Neuronal stem cell (in vitro differentiated cells): ENCODE measurements around the gene CHD6.

Experiments used
- DNase-seq: peaks from one replicate; pipeline ENCODE4 v3.0.0-alpha.2; 2013; ENCODE audit warnings: low spot score
- H2AFZ ChIP-seq: one replicate; pipeline ENCODE4 v1.6.1; 2013; ENCODE audit warnings: mild to moderate bottlenecking, low read length, inconsistent platforms
- H2AK5ac ChIP-seq: 2 replicates; pipeline ENCODE4 v1.6.1; 2013; ENCODE audit warnings: low read depth, mild to moderate bottlenecking, inconsistent platforms, low read length, moderate library complexity, mixed read lengths
- H2BK120ac ChIP-seq: 2 replicates; pipeline ENCODE4 v1.6.1; 2013; ENCODE audit warnings: low read depth, mild to moderate bottlenecking, inconsistent platforms, low read length, moderate library complexity, mixed read lengths
- H2BK12ac ChIP-seq: one replicate; pipeline ENCODE4 v1.6.1; 2013; ENCODE audit warnings: low read length, inconsistent platforms
- H2BK15ac ChIP-seq: 2 replicates; pipeline ENCODE4 v1.6.1; 2013; ENCODE audit warnings: mild to moderate bottlenecking, low read length, inconsistent platforms, mixed read lengths
- H2BK5ac ChIP-seq: one replicate; pipeline ENCODE4 v1.6.1; 2013; ENCODE audit warnings: inconsistent platforms, mild to moderate bottlenecking, low read length, moderate library complexity
- H3K14ac ChIP-seq: one replicate; pipeline ENCODE4 v1.6.1; 2013; ENCODE audit warnings: low read length, inconsistent platforms
- H3K18ac ChIP-seq: 2 replicates; pipeline ENCODE4 v1.6.1; 2013; ENCODE audit warnings: low read length, inconsistent platforms
- H3K23ac ChIP-seq: 2 replicates; pipeline ENCODE4 v1.6.1; 2013; ENCODE audit warnings: low read depth, mild to moderate bottlenecking, mixed read lengths, low read length, inconsistent platforms; ENCODE audit not compliant: poor library complexity
- H3K27ac ChIP-seq: replicated peaks from 3 replicates; pipeline ENCODE4 v1.5.1; 2013; ENCODE audit warnings: low read length, inconsistent platforms
- H3K27me3 ChIP-seq, 3 experiments: 2 replicates each; pipeline ENCODE4 v1.6.1; 2013; ENCODE audit warnings: low read length in 3 of 3, mild to moderate bottlenecking in 2 of 3, inconsistent platforms in 1 of 3, low read depth in 1 of 3, mixed read lengths in 1 of 3, moderate library complexity in 1 of 3; ENCODE audit not compliant: control insufficient read depth in 3 of 3, insufficient read depth in 3 of 3
- H3K36me3 ChIP-seq, 2 donors: replicated peaks in 1 of 2; 2 replicates each; pipeline ENCODE4 v1.6.1; 2013; ENCODE audit warnings: low read length in 2 of 2; ENCODE audit not compliant: control insufficient read depth in 2 of 2, insufficient read depth in 2 of 2
- H3K4ac ChIP-seq: 2 replicates; pipeline ENCODE4 v1.6.1; 2013; ENCODE audit warnings: inconsistent platforms, mild to moderate bottlenecking, low read length, moderate library complexity
- H3K4me1 ChIP-seq, 2 donors: 1 replicate in 1 of 2; 2 replicates in 1 of 2; pipeline ENCODE4 v1.6.1; 2013; ENCODE audit warnings: low read length in 2 of 2, low read depth in 1 of 2; ENCODE audit not compliant: control insufficient read depth in 2 of 2, insufficient read depth in 1 of 2
- H3K4me2 ChIP-seq: one replicate; pipeline ENCODE4 v1.6.1; 2013; ENCODE audit warnings: mild to moderate bottlenecking, low read length, inconsistent platforms; ENCODE audit not compliant: insufficient read depth, poor library complexity, severe bottlenecking
- H3K4me3 ChIP-seq, 2 donors: 2 replicates each; pipeline ENCODE4 v1.5.1; 2013; ENCODE audit warnings: low read length in 2 of 2, mild to moderate bottlenecking in 2 of 2, inconsistent platforms in 1 of 2, moderate library complexity in 1 of 2
- H3K79me1 ChIP-seq: one replicate; pipeline ENCODE4 v1.6.1; 2013; ENCODE audit warnings: low read depth, mild to moderate bottlenecking, inconsistent platforms, low read length, moderate library complexity
- H3K9ac ChIP-seq: one replicate; pipeline ENCODE4 v1.6.1; 2013; ENCODE audit warnings: mild to moderate bottlenecking, low read depth, low read length, inconsistent platforms; ENCODE audit not compliant: poor library complexity
- H3K9me3 ChIP-seq, 2 donors: replicated peaks in 1 of 2; 2 replicates each; pipeline versions ENCODE3 to v1.6.1; 2013; ENCODE audit warnings: low read length in 2 of 2, mild to moderate bottlenecking in 2 of 2, inconsistent platforms in 1 of 2, low read depth in 1 of 2, mixed read lengths in 1 of 2, moderate library complexity in 1 of 2; ENCODE audit not compliant: control insufficient read depth in 2 of 2, insufficient read depth in 1 of 2
- H4K8ac ChIP-seq: one replicate; pipeline ENCODE4 v1.6.1; 2013; ENCODE audit warnings: low read depth, mild to moderate bottlenecking, inconsistent platforms, low read length, moderate library complexity
- H4K91ac ChIP-seq: one replicate; pipeline ENCODE4 v1.6.1; 2013; ENCODE audit warnings: low read length, low read depth, mild to moderate bottlenecking, inconsistent platforms; ENCODE audit not compliant: poor library complexity
- WGBS, 2 donors: extraction: QIAGEN DNeasy Blood & Tissue Kit; methylation state at CpG; one replicate each; pipeline ENCODE4 v1.1.7; 2013; ENCODE audit warnings: missing lambda C conversion rate in 2 of 2, mixed read lengths in 1 of 2; ENCODE audit not compliant: insufficient read length in 2 of 2, insufficient replicate concordance in 1 of 2; ENCODE audit errors: extremely low coverage in 2 of 2; 5-methylcytosine and 5-hydroxymethylcytosine counted together

The CHD6 gene

DNA sequence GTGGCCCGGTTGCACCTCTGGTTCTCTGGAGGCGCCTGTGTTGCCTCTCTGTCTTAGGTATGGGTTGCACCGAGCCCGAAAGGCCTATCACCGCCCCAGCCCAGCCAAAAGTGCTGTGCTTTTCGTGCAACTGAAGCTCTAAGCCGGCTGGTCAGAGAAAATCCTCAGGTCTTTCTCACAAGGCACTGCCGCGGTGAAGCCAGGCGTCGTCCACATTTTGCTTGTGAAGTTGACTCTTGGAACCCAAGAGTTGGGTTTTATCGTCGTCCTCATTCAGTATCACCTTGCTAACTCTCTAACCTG, 250.8 kb downstream of the CHD6 start:
- Histone ChIP-seq H2BK120ac (no peak overlapping the region), H3K4me3 (no peak overlapping the region), H3K4ac (no peak overlapping the region), H3K79me1 (peaks cover 3% of the 10 kb centered on the region), H3K4me1 (peaks cover 0 to 2% of the 10 kb centered on the region in 2 donors), H3K4me2 (peak overlapping the region; percentile 91), H3K18ac (no peak overlapping the region), H2BK12ac (no peak overlapping the region), H3K27ac (no peak overlapping the region), H4K8ac (no peak overlapping the region), H3K36me3 (no peaks in the 10 kb centered on the region), H3K27me3 (peaks cover 6 to 47% (median 43%) of the 10 kb centered on the region in 3 experiments), H4K91ac (no peak overlapping the region), H2AFZ (peak overlapping the region; percentile 97), H2BK5ac (no peak overlapping the region), H3K9me3 (peaks cover 4 to 9% of the 10 kb centered on the region in 2 donors), H2AK5ac (no peak overlapping the region), H3K14ac (no peak overlapping the region), H2BK15ac (no peak overlapping the region), H3K9ac (no peak overlapping the region), H3K23ac (no peak overlapping the region)
- no CpG with 5 or more reads among the region's 13 CpGs for WGBS, 2 donors
- DNase-seq = no peak

DNA sequence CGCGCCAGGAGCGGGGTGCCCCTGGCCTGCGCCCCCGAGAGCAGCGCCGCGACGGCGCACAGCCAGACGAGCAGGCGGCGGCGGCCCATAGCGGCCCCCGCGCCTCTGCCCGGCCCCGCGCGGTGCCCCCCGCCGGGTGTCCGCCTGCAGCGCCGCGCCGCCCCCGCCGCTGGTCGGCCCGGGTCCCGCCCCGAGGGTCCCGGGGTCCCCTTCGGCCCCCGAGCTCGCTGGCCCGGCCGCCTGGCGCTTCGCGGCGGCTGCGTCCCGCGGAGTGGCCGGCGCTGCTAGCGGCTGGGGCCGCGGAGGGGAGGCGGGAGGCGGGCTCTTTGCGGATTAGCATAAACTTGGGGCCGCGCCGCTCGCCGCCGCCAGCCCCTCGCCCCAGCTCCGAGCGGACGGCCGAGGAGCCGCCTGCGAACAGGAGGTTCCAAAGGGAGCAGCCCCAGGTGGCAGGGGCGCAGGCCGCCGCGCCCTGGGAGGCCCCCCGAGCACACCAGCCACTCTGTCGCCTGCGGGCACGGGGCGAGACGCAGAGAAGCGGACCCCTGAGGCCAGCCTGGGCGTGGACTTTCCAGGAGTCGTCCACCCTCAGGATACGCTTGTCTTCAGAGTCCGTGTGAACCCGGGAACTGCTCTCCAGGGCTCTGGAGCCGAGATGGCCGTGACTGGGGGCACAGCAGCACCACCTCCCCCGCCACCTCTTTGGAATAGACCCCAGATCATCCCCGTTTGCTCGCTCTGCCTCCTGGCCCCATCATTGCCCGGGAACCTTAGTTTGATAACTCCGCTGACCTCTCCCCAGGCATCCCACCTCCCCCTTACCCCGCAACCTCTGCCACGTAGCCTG, 251.4 kb downstream of the CHD6 start, which contains the start of gene EMILIN3:
TSS of gene EMILIN3 (minus strand) at position 273 of the 847 bp plus-strand sequence. CDS start at position 89, 184 bp downstream.
- Histone ChIP-seq H3K4me2 (peak within 1 kb of the TSS; percentile 91), H4K91ac (no peak within 1 kb of the TSS), H2AK5ac (peak within 1 kb of the TSS; percentile 1), H3K23ac (no peak within 1 kb of the TSS), H3K4me1 (peaks cover 0 to 2% of the 10 kb centered on the region in 2 donors), H3K14ac (peak within 1 kb of the TSS; percentile 72), H2AFZ (peak within 1 kb of the TSS; percentile 97), H3K9ac (peak within 1 kb of the TSS; percentile 94), H2BK120ac (peak within 1 kb of the TSS; percentile 27), H2BK12ac (no peak within 1 kb of the TSS), H4K8ac (no peak within 1 kb of the TSS), H3K9me3 (peaks cover 3 to 7% of the 10 kb centered on the region in 2 donors), H3K36me3 (peaks cover 0 to 2% of the 10 kb centered on the region in 2 donors), H3K79me1 (peaks cover 3% of the 10 kb centered on the region), H3K18ac (peak within 1 kb of the TSS; percentile 96), H3K4ac (no peak within 1 kb of the TSS), H3K27me3 (peaks cover 6 to 47% (median 43%) of the 10 kb centered on the region in 3 experiments), H2BK15ac (peak within 1 kb of the TSS; percentile 84), H3K27ac (no peak within 1 kb of the TSS), H2BK5ac (no peak within 1 kb of the TSS), H3K4me3 (peak within 1 kb of the TSS; percentile 42 to 84)
- DNase-seq = peak; percentile 62
- WGBS, 2 donors = no CpG with 5 or more reads among the region's 93 CpGs

DNA sequence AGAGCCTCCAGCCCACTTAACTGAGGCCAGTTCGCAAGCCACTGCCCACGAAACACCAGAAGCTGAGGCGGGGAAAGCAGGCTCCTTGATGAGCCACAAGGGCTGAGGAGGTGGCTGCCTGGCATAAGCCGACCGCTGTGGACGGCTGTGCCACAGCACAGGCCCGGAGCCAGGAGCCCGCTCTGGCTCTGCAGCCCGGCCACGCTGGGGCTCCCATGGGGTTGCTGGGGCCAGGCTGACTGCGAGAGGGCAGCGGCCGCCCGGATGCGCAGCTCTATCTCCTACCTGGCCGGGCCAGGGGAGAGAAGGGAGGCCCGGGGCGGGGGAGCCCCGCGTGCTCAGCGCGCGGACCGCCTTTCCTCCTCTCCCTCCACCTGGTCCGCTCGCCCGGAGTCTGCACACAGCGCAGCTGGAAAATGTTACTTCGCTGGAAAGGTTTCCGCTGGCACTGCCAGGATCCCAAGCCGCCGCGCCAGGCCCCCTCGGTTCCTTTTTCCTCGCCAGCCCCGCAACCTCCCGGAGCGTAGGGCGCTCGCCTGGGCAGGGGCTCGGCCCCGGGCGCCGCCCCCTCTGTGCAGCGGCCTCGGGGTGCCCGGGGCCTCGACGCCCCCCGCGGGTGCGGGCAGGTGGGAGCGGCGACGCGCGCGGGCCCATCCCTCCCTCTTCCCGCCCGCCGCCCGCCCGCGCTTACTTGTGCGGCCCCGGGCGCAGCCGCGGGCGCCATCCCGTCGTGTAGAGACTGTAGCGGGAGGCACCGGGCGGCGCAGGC, 252.2 kb downstream of the CHD6 start:
- Histone ChIP-seq H3K4me3 (peak overlapping the region; percentile 42 to 84), H3K18ac (peak overlapping the region; percentile 96), H2AFZ (peak overlapping the region; percentile 97), H3K27me3 (peaks cover 6 to 43% (median 41%) of the 10 kb centered on the region in 3 experiments), H3K9ac (no peak overlapping the region), H3K36me3 (peaks cover 3 to 4% of the 10 kb centered on the region in 2 donors), H3K4me2 (peak overlapping the region; percentile 91), H4K91ac (no peak overlapping the region), H3K23ac (no peak overlapping the region), H2BK5ac (no peak overlapping the region), H3K9me3 (peaks cover 0 to 4% of the 10 kb centered on the region in 2 donors), H3K27ac (no peak overlapping the region), H3K4ac (no peak overlapping the region), H2BK120ac (peak overlapping the region; percentile 27), H3K14ac (peak overlapping the region; percentile 72), H2BK15ac (peak overlapping the region; percentile 28), H2AK5ac (peak overlapping the region; percentile 1), H2BK12ac (no peak overlapping the region), H4K8ac (no peak overlapping the region), H3K4me1 (peaks cover 0 to 2% of the 10 kb centered on the region in 2 donors), H3K79me1 (peaks cover 3% of the 10 kb centered on the region)
- no peak for DNase-seq
- no CpG with 5 or more reads among the region's 76 CpGs for WGBS, 2 donors
